ENCODE results near the gene CENPP. TPM values are rescaled to one million over a fixed set of nuclear protein-coding genes. Genes with fewer than 3 reads are reported as not detected.
A peak's percentile ranks its signal among the peaks of the same experiment; 100 is the strongest.

The CENPP gene
- total RNA-seq, 1 experiment from 2014 or later: 15.6 TPM

GRCh38 chr9:92632641-92633040 lies 306.9 kb downstream of the CENPP start:
- POLR2A ChIA-PET (ENCODE audit: low non-redundant PET): no interaction called here
- H3K27ac ChIP-seq (ENCODE audit: low read depth, low read length, poor library complexity, severe bottlenecking): no peak overlapping the region
- BruUV-seq (replicated peaks): no TSS peak
- H3K9me3 ChIP-seq (ENCODE audit: low read depth, low read length, poor library complexity, severe bottlenecking): no peaks in the 10 kb centered on the region
- H3K4me1 ChIP-seq (ENCODE audit: insufficient read depth, low read length, poor library complexity, severe bottlenecking): no peaks in the 10 kb centered on the region
- CTCF ChIA-PET: no interaction called here
- TF ChIP-seq EZH2 (IDR thresholded peaks at IDR 0.05; ENCODE audit: borderline replicate concordance, low read depth, low read length, poor library complexity, severe bottlenecking) (no peak), CTCF (conservative IDR thresholded peaks at IDR 0.05; ENCODE audit: low read depth, low read length) (no peak)
- no peaks in the 10 kb centered on the region for H3K27me3 ChIP-seq (replicated peaks; ENCODE audit: insufficient read depth, low read depth, low read length, poor library complexity)
- H3K36me3 ChIP-seq (ENCODE audit: insufficient read depth, low read length, poor library complexity, severe bottlenecking): peaks cover 29% of the 10 kb centered on the region
- no peak overlapping the region for H3K4me3 ChIP-seq (ENCODE audit: low read depth, low read length, poor library complexity, severe bottlenecking)
- intact Hi-C loops (cut with micrococcal nuclease; ENCODE audit: unreplicated experiment): loop anchor here (5.0 kb wide), 2 partner anchors 290 to 490 kb away; no protein-coding TSS in a partner anchor
- DNase-seq (ENCODE audit: low spot score): no peak

- no peak overlapping the region for H3K4me3 ChIP-seq (ENCODE audit: low read depth, low read length, poor library complexity, severe bottlenecking)
- BruUV-seq (replicated peaks): no TSS peak
- no peaks in the 10 kb centered on the region for H3K27me3 ChIP-seq (replicated peaks; ENCODE audit: insufficient read depth, low read depth, low read length, poor library complexity)
- TF ChIP-seq EZH2 (IDR thresholded peaks at IDR 0.05; ENCODE audit: borderline replicate concordance, low read depth, low read length, poor library complexity, severe bottlenecking) (no peak), CTCF (conservative IDR thresholded peaks at IDR 0.05; ENCODE audit: low read depth, low read length) (no peak)
- ChIA-PET POLR2A (ENCODE audit: low non-redundant PET) (no interaction called here), CTCF (interaction anchor here (1.4 to 1.8 kb wide), 2 partner anchors 291 to 306 kb away, joined by 4 to 9 read pairs; no protein-coding TSS in a partner anchor)
- H3K36me3 ChIP-seq (ENCODE audit: insufficient read depth, low read length, poor library complexity, severe bottlenecking): peaks cover 36% of the 10 kb centered on the region
- no peak for DNase-seq (ENCODE audit: low spot score)
- intact Hi-C loops (cut with micrococcal nuclease; ENCODE audit: unreplicated experiment): loop anchor here (1.0 to 5.0 kb wide), 3 partner anchors 291 to 491 kb away; no protein-coding TSS in a partner anchor
- H3K4me1 ChIP-seq (ENCODE audit: insufficient read depth, low read length, poor library complexity, severe bottlenecking): no peaks in the 10 kb centered on the region
- H3K9me3 ChIP-seq (ENCODE audit: low read depth, low read length, poor library complexity, severe bottlenecking): no peaks in the 10 kb centered on the region
- no peak overlapping the region for H3K27ac ChIP-seq (ENCODE audit: low read depth, low read length, poor library complexity, severe bottlenecking)
Measured at GRCh38 chr9:92633614-92634278, 308.0 kb downstream of the CENPP start.

GRCh38 chr9:92634712-92635605 lies 309.2 kb downstream of the CENPP start:
- TF ChIP-seq EZH2 (IDR thresholded peaks at IDR 0.05; ENCODE audit: borderline replicate concordance, low read depth, low read length, poor library complexity, severe bottlenecking) (no peak), CTCF (conservative IDR thresholded peaks at IDR 0.05; ENCODE audit: low read depth, low read length) (peak; percentile 93)
- POLR2A ChIA-PET (ENCODE audit: low non-redundant PET): no interaction called here
- intact Hi-C loops (cut with micrococcal nuclease; ENCODE audit: unreplicated experiment): loop anchor here (1.0 to 5.0 kb wide), 3 partner anchors 293 to 493 kb away; no protein-coding TSS in a partner anchor
- Histone ChIP-seq H3K4me3 (ENCODE audit: low read depth, low read length, poor library complexity, severe bottlenecking) (no peak overlapping the region), H3K27ac (ENCODE audit: low read depth, low read length, poor library complexity, severe bottlenecking) (no peak overlapping the region), H3K36me3 (ENCODE audit: insufficient read depth, low read length, poor library complexity, severe bottlenecking) (peaks cover 36% of the 10 kb centered on the region), H3K27me3 (replicated peaks; ENCODE audit: insufficient read depth, low read depth, low read length, poor library complexity) (no peaks in the 10 kb centered on the region), H3K9me3 (ENCODE audit: low read depth, low read length, poor library complexity, severe bottlenecking) (no peaks in the 10 kb centered on the region), H3K4me1 (ENCODE audit: insufficient read depth, low read length, poor library complexity, severe bottlenecking) (no peaks in the 10 kb centered on the region)
- DNase-seq (ENCODE audit: low spot score): peak; percentile 66
- CTCF ChIA-PET: interaction anchor here (0.5 to 1.8 kb wide), 4 partner anchors 10 to 307 kb away, joined by 4 to 9 read pairs (median 4); no protein-coding TSS in a partner anchor
- BruUV-seq (replicated peaks): no TSS peak

All from A673 (cell line).